ENCODE data around the gene TRAPPC1.

- TF ChIP-seq POLR2AphosphoS5 (IDR thresholded peaks at IDR 0.05) (peak in 1 of 4 donors; percentile 28), POLR2A (IDR thresholded peaks at IDR 0.05) (no peak), CTCF (IDR thresholded peaks at IDR 0.05) (no peak), EP300 (IDR thresholded peaks at IDR 0.05) (no peak)
These were observed 49.1 kb downstream of the TRAPPC1 start for GRCh38 chr17:7882629-7883028.

Data from sigmoid colon (tissue), 4 donors.